Activated effector memory CD4-positive, alpha-beta T cell treated with anti-CD3 and anti-CD28 coated beads, Interleukin-2, amount 50 U/mL, for 16 hours (primary cell): ENCODE results near the gene ATP11A.
"Not testable (repeated sequence)": the region's sequence is repeated elsewhere in the genome, so short reads cannot be mapped to it uniquely, and the experiment has no call there.

ENCODE experiments used
- DNase-seq: peaks from one replicate; pipeline ENCODE4 v3.0.0-alpha.2; 2020

The ATP11A gene

GRCh38 chr13:112693831-112694497 is 4.1 kb downstream of the ATP11A start:
- peak; percentile 43 for DNase-seq

GRCh38 chr13:112695121-112695520 is 5.3 kb downstream of the ATP11A start:
- peak; percentile 13 for DNase-seq

- peak; percentile 44 for DNase-seq
These were observed 6.4 kb downstream of the ATP11A start for GRCh38 chr13:112696001-112696868.

GRCh38 chr13:112696869-112697465 is 7.1 kb downstream of the ATP11A start:
- peak; percentile 55 for DNase-seq

GRCh38 chr13:112697756-112698655 is 8.2 kb downstream of the ATP11A start:
- DNase-seq: peak; percentile 44

- peak; percentile 44 for DNase-seq
These were observed 9.6 kb downstream of the ATP11A start for GRCh38 chr13:112699322-112699918.

- DNase-seq: peak; percentile 46
These were observed 10.6 kb downstream of the ATP11A start for GRCh38 chr13:112700291-112701060.

GRCh38 chr13:112702341-112702985 is 12.6 kb downstream of the ATP11A start:
- peak; percentile 33 for DNase-seq

- peak; percentile 24 for DNase-seq
These were observed 13.1 kb downstream of the ATP11A start for GRCh38 chr13:112702986-112703379.

GRCh38 chr13:112703449-112704284 is 13.8 kb downstream of the ATP11A start:
- peak; percentile 36 for DNase-seq

- peak; percentile 58 for DNase-seq
These were observed 14.7 kb downstream of the ATP11A start for GRCh38 chr13:112704308-112705145.

- DNase-seq: peak; percentile 41
These were observed 15.4 kb downstream of the ATP11A start for GRCh38 chr13:112705286-112705685.

GRCh38 chr13:112706171-112706570 is 16.3 kb downstream of the ATP11A start:
- DNase-seq: no peak

GRCh38 chr13:112708560-112709240 is 18.9 kb downstream of the ATP11A start:
- DNase-seq: peak; percentile 5

- not testable (repeated sequence) for DNase-seq
These were observed 19.5 kb downstream of the ATP11A start for GRCh38 chr13:112709316-112709715.

- DNase-seq: peak; percentile 34
These were observed 20.3 kb downstream of the ATP11A start for GRCh38 chr13:112709825-112710783.
